Endothelial cell of coronary artery (primary cell): Measurements from ENCODE around the gene SAMD13. TPM values are rescaled to one million over a fixed set of nuclear protein-coding genes. Genes with fewer than 3 reads are reported as not detected.

ENCODE experiments used
- total RNA-seq: library from RNA; depleted of rRNA; stranded (reverse); fragments of >200 nt; gene quantifications from 2 replicates; pipeline ENCODE4 v1.2.3, GENCODE V29; 2014

Gene SAMD13, protein sequence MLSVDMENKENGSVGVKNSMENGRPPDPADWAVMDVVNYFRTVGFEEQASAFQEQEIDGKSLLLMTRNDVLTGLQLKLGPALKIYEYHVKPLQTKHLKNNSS
- total RNA-seq = 1.7 TPM in 2 replicates

GRCh38 chr1:84301004-84301784 lies at the start of gene SAMD13:
Gene SAMD13, plus strand, starts transcription at chr1:84301708. Its CDS starts 1,527 bp downstream, at chr1:84303235.

DNA sequence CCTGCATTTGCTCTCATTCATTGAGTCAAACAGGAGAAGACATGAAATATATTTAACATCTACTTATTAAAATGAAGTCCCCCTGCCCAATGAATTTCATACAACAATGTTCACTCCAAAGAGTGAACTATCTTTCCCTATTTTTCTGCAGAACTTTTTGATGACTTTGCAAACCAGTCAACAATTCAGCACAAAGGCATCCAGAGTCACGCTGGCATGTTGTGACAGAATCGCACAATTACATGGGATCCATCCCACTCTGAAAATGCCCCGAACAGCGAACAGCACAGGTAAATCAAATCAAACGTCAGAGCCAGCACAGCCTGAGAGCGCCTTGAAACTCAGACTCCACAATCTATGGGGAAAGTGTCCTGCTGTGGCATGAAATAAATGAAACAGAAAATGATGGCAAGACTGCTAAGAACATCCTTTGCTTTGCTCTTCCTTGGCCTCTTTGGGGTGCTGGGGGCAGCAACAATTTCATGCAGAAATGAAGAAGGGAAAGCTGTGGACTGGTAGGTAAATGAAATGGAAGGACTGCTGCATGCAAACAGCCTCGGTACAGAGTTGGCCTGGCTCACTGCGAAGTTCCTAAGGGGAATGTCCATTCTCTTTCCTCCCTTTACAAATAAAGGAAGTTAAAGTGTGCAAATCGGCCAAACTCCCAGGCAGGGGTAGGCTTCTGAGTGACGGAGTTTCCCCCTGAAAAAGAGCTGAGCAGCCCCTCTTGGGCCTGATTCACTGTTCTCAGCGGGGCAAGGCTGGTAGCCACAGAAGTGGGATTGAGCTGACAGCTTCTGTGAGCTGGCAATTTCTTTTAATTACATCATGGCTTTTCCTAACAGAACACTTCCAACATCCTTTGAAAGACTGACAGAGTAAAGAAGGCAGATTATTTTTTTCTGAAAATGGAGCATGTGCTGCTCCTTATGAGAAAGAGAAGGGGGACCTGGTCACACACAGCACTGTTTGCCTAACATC lies 97.0 kb downstream of the SAMD13 start, which contains the start of gene DNASE2B:
TSS of gene DNASE2B (plus strand) at position 310 of the 981 bp plus-strand sequence. CDS start at position 391, 81 bp downstream.

Other genes with a start within 250 kb of the SAMD13 start
- 19.0 and 38.0 TPM in 2 replicates for gene PRKACB, start 157.4 kb upstream of the SAMD13 start, total RNA-seq
- not detected in 2 replicates for gene DNASE2B, start 96.8 kb downstream of the SAMD13 start, total RNA-seq
- 31.7 and 31.8 TPM in 2 replicates for gene RPF1, start 177.6 kb downstream of the SAMD13 start, total RNA-seq
- gene SPATA1, start 204.7 kb downstream of the SAMD13 start, total RNA-seq = 0.45 and 1.0 TPM in 2 replicates
- 12.0 and 16.1 TPM in 2 replicates for gene GNG5, start 204.9 kb downstream of the SAMD13 start, total RNA-seq